CD4-positive, alpha-beta T cell treated with Interleukin-15 for 4 hours (primary cell): ENCODE measurements around the gene PRR35.

Experiments used
- DNase-seq: peaks from one replicate; pipeline ENCODE4 v3.0.0-alpha.2; 2020; ENCODE audit warnings: low spot score

PRR35 gene

DNA sequence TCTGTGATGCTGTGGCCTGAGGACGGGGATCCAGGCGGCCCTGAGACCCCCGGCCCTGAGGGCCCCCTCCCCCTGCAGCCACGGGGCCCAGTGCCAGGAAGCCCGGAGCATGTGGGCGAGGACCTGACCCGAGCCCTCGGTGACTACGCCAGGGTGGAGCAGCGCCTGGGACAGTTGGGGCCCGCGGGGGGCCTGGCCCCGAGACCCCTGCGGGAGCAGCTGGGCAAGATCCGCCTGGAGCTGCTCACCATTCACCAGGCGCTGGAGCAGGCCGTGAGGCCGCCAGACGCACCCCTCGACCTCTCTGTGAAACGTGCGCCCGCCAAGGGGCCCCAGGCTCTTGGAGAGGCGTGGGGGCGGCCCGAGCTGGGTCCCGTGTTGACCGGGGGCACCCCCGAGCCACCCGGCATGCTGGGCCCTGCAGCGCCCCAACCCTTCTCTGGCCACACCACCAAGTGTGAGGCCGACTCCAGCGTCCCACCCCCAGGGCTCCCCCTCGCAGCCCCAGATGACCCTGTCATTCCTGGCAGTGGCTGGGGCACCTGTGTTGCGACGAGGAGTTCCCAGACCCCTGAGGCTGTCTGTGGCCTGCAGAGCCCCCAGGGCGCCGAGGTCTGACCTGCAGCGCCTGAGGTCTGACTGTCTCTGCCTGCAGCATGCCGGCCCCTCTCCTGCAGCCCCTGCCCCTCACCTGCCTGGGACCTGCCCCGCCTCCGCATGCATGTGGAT is 4.7 kb downstream of the PRR35 start:
- DNase-seq: no peak

DNA sequence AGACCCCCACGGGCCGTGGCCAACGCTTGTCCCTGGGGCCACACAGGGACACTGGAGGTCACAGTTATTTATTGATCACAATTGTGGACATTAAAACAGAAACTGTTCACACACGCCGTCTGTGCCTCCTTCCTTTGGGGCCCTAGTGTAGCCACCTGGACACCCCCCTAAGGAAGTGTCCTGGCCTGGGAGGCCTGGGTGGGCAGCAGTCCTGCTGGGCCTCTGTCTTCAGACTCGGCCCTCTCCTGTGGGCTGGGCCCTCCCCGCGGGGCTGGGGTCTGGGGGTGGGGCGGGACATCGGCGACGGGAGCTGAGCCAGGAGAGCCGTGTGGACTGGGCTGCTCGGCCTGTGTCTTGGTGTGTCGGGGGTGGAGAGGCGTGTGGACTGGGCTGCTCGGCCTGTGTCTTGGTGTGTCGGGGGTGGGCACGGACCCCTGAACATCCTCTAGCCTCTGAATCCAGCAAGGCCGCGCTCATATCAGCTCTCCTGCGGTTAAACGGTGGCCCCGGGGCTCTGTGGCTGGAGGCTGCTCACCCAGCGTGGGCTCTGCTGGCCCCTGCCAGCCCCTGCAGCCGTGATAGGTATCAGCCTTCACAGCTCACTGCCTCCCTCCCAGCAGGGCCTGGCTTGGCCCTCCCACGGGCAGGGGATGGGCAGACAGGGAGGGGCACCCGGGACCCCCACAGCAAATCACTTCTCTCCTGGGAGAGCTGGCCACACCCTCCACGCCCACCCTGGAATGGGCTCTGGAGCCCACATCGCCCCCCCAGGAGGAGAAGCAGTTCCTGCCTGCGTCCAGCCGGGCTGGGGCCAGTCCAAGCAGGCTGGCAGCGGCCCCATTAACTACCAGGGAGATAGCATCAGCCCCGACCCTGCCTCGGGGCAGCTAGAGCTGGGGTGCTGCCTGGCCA is 5.5 kb downstream of the PRR35 start:
- DNase-seq: no peak

DNA sequence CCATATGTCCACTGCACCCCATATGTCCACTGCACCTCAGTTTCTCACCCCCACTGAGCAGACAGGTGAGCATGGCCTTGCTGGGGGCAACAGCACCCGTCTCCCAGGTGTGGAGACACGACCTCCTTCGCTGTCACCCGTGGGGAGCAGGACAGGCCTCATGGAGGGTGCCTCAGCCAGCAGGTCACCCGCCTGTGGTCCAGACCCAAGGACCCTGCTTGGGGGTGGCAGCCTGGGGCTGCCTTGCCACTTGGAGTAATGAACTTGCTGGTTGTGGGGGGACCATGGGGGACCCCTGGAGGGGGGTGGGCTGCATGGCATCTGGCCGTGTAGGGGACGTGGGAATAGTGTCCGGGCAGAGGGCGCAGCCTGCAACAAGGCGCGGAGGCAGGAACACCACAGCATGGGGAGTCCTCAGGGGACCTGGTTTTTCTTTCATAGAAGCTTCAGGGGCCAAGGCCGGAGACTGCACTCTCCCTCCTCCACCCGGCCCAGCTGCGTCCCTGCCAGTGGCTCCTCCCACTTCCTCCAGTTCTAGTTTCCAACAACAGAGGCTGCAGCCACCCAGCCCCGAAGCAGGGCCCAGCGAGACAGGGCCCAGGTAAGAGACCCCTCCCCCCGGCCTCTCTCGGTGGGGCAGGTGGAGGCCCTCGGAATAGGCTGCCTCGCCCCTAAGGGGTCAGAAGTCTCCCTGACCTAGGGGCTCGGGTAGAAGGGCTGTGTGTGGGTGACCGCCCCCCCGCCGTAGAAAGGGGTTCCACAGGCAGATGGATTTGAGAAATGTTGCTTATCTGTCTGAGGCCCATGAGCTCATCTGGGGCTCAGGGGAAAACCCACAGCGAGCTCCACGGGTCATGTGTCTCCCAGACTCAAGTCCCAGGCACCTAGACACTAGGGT is 6.5 kb downstream of the PRR35 start, which contains the start of gene NHLRC4:
NHLRC4 (plus strand) TSS at position 531 of the 898 bp plus-strand sequence. CDS start 1,043 bp downstream, outside the sequence.
- DNase-seq: peak; percentile 51

DNA sequence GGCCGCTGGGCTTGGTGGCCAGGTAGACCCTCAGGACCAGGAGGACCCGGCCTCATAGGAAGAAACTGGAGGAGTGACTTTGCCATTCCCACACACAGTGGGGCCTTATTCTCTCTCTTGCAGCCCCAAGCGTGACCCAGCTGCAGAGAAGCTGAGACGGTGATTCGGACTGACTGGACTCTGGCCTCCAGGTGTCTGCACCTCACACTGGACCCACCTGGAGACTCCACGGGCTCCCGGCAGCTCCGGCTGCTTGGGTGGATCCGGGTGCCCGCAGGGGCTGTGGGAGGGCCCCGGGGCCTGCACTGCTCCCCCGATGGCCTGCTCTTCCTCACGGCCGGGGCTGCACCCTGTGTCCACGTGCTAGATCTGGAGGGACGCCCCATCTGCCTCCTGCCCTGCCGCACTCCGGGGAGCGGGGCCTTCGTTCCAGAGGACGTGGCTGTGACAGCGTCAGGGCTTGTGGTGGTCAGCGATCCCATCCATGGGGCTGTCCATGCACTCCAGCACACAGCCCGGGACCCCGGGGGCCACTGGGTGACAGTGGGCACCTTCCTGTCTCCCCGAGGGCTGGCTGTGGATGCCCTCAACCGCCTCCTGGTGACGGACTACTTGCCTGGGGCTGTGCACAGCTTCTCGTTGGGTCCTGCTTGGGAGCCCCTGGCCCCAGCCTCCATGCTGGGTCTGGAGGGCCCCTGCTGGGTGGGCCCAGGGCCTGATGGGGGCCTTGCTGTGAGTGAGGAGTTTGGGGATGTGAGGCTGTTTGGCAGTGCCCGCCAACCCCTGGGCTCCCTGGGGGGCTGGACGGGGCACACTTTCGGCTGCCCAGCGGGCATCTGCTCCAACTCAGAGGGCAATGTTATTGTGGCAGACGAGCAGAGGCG is 7.4 kb downstream of the PRR35 start:
- no peak for DNase-seq

DNA sequence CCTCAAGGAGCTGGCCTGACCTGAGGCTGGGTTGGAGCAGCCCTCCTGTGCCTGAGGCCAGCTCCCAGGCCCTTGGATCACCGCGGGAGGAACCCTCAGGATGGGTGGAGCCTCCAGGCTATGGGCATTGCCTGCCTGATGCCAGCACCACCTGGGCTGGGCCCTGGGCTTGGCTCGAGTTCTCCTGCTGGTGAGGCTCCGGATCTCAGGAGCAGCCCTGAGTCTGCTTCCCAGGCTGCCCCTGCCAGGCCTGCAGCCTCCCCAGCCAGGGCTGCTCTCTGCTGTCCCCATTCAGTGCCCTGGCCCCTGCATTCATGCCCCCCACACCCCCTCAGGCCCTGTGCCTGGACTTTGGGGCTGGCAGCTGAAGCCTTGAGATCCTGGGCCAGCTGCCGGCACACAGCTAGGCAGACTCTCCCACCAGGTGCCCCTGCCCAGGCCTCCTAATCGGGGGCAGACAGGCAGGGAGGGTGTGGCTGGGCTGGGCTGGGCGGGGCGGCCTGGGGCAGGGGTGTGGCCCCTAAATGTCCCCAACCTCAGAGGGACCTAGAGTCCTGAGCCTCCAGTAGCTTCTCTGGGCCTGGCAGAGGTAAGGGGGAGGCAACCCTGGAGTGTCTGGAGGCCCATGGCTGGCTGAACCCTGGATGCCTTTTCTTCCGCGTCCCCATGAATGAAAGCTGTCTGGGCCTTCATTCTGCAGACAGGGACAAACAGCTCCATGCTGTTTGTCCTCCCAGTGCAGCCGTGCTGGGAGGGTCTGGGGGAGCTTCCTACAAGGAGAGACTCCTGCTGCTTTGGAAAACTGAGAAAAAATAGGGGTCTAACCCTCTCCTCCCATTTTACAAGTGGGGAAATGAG is 8.4 kb downstream of the PRR35 start:
- DNase-seq: no peak

DNA sequence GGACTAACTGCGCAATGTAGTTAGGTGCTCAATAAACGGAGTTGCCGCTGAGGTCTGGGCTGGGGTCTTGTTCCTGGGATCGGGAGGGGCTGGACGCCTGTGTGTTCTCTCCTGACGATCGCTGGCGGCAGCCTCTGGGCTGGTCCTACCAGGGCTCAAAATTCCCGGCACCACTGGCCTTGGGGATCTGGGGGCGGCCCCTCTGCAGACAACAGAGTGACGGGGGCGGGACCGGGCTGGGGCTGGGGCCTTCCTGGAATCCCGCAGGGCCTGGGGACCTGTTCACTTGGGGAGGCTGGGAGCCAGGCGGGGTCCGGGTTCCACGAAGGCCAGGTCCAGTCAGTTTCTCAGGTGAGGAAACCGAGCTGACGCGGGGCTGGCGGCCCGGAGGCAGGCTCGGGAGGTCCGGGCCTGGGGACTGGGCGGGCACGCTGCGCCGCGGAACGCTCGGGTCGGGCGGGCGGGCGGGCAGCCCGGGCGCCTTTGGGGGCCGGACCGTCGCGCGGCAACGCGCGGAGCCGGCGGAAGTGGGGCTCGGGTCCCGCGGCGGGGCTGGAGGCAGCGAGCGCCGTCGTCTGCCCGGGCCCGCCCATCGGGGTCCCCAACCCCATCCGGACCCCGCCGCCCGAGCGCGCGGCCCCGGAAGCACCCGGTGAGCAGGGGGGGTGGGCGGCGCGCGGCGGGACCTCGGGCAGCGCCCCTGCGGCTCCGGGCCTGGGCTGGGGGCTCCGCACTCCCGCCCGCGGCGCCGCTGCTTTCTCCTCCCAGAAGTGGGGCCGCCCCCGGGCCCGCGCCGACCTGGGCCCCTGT is 9.5 kb downstream of the PRR35 start, which contains the start of gene PIGQ:
PIGQ (plus strand) TSS at position 524 of the 810 bp plus-strand sequence. CDS start 4,107 bp downstream, outside the sequence.
- DNase-seq: peak; percentile 60

DNA sequence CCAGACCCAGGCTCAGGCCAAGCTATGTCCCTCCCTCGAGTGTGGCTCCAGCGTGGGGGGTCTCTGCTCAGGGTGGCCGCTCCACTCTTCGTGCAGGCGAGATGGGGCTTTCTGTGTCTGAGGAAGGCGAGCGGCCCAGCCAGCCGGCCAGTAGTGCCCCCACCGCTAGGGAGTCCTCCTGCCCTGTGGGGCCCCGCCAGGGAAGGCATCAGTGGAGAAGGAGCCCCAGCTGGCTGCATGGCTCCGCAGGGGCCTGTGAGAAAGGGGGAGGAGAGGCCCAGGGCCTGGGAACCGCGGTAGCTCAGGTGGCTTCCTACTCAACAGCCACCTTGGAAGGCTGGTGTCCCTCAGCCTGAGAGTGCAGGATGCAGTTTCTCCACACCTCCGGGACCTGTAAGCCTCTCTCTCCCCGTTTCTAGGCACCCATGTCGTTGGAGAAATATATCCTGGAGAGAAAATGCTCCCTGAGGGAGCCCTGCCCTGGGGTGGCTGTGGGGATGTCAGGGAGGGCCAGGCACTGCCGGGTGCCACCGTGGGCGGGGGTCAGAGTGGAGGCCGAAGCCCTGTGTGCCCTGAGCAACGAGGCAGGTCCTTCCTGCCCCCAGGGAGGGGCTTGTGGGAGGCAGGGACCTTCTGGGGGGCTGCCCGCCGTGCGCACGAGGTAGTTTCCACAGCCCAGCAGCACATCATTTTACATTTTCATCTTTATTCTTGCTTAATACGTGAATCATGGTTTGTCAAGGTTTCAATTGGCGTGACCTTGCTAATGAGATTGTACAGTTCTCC is 12.9 kb downstream of the PRR35 start:
- DNase-seq: no peak

DNA sequence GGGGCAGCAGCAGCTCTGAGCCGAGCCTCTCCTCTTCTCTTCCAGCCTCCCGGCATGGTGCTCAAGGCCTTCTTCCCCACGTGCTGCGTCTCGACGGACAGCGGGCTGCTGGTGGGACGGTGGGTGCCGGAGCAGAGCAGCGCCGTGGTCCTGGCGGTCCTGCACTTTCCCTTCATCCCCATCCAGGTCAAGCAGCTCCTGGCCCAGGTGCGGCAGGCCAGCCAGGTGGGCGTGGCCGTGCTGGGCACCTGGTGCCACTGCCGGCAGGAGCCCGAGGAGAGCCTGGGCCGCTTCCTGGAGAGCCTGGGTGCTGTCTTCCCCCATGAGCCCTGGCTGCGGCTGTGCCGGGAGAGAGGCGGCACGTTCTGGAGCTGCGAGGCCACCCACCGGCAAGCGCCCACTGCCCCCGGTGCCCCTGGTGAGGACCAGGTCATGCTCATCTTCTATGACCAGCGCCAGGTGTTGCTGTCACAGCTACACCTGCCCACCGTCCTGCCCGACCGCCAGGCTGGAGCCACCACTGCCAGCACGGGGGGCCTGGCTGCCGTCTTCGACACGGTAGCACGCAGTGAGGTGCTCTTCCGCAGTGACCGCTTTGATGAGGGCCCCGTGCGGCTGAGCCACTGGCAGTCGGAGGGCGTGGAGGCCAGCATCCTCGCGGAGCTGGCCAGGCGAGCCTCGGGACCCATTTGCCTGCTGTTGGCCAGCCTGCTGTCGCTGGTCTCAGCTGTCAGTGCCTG is 14.0 kb downstream of the PRR35 start:
- DNase-seq: no peak

DNA sequence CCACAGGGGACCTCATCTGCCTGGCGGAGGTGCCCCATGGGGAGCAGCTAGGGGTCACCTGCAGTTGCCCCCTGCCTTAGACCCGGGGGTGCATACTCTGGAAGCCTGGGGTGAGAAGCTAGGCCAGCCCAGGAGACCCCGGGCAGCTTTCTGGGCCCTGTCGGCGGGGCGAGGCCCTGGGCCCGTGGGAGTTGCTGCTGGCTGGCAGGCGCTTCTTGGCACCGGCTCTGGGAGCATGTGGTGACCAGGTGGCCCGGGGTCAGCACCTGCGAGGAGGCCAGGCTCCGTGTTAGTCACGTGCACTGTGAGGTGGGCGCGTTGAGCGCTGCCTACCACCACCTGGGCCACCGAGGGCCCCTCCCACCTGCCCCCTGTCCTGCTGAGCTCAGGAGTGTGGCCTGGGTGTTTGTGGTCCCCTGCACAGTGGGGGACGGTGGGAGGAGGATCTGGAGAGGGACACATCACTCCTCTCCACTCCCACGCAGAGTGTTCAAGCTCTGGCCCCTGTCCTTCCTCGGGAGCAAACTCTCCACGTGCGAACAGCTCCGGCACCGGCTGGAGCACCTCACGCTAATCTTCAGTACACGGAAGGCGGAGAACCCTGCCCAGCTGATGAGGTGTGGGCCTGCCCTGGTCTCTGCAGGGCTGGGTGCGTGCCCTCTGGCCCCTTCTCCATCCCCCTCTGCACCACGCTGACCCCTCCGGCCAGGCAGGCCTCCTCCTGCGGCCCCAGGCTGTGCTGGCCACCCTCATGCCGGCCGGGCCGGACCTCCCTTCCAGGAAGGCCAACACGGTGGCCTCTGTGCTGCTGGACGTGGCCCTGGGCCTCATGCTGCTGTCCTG is 15.4 kb downstream of the PRR35 start:
- no peak for DNase-seq

DNA sequence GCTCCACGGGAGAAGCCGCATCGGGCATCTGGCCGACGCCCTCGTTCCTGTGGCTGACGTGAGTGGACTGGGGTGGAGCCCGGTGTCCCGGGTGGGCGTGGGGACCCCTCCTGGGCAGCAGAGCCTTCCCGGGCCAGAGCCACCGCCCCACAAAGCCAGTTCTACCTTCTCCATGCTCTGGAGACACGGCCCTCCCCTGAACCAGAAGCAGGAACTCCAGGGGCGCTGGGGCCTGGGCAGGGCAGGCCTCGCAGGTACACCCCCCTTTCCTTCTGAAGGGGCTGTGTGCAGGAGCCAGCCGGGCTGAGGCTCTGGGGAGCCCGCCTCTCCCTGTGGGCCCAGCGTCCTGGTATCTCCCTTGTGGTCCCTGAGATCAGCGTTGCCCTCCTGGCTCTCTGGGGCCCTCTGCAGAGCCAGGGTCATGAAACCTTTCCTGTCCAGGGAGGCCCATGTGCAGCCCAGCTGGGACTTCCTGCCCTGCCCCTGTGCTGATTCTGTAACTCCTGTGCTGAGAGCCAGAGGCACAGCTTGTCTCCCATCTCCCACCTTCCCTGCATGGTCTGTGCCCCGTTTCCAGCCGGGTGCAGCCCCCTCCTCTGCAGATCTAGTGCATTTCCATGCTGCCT is 16.1 kb downstream of the PRR35 start:
- DNase-seq: no peak

DNA sequence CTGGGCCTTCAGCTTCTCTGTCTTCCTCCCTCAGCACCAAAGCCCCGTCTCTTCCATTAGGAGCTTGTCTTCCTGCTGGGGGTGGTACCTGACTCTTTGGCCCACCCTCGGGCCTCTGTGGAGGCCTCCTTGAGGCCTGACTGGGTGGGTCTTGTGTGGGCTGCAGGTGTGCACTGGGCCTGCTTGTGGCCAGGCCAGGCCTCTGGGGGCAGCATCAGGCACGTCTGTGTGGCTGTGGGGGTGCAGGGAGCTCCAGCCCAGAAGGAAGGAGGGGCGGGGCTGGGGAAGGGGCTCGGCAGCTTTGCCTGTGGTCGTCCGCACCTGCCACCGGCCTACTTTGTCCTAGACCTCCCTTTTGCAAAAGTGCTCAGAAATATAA is 16.6 kb downstream of the PRR35 start:
- DNase-seq: no peak

DNA sequence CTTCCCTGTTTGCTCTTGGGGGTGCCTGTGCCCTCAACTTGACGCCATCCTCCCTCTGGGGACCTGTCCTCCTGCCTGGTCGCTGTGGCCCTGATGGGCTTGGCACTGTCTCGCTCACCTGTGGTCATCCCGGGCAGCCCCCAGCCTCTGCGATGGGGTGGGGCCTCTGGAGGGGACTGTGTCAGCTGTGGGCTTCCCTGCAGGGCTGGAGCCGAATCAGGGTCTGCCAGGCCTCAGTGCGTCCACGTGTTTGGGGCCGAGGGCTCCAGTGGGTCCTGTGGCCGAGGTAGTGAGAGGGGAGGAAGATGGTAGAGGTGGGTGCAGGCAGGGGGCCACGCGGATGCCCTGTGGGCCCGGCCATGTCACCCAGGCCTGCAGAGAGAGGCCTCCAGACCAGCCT is 17.6 kb downstream of the PRR35 start:
- no peak for DNase-seq

DNA sequence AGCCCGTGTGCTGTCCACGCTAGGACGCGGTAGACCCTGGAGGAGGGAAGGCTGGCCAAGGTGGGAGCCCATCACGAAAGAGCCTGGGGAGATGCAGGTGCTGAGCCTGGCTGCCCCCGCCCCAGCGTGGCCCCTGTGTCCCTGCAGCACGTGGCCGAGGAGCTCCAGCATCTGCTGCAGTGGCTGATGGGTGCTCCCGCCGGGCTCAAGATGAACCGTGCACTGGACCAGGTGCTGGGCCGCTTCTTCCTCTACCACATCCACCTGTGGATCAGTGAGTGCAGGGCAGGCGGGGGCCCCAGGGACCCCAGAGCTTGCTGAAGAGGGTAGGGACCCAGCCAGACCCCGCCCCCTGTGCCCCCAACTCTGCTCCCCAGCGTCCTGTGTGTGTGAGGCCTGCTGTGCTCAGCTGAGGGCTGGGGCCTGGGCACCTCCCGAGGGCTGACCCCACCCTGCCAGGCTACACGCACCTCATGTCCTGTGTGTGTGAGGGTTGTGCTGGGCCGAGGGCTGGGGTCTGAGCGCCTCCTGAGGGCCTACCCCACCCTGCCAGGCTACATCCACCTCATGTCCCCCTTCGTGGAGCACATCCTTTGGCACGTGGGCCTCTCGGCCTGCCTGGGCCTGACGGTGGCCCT is 18.2 kb downstream of the PRR35 start:
- DNase-seq: no peak

DNA sequence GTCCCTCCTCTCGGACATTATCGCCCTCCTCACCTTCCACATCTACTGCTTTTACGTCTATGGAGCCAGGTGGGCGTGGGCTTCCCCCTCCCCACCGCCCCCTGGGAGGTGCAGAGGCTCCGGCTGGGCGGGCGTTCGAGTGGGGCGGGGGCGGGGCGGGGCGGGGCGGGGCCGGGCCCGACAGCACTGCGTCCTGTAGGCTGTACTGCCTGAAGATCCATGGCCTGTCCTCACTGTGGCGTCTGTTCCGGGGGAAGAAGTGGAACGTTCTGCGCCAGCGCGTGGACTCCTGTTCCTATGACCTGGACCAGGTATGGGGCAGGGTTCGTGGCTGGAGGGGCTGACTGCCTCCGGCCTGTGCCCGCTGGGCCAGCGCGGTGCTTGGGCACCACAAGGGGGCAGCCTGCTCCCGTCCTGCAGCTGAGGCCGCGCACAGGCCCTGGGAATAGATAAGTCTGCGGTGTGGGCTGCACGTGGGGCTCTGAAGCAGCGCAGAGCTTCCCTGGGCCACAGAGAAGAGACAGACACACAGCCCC is 18.7 kb downstream of the PRR35 start:
- DNase-seq: peak; percentile 60

DNA sequence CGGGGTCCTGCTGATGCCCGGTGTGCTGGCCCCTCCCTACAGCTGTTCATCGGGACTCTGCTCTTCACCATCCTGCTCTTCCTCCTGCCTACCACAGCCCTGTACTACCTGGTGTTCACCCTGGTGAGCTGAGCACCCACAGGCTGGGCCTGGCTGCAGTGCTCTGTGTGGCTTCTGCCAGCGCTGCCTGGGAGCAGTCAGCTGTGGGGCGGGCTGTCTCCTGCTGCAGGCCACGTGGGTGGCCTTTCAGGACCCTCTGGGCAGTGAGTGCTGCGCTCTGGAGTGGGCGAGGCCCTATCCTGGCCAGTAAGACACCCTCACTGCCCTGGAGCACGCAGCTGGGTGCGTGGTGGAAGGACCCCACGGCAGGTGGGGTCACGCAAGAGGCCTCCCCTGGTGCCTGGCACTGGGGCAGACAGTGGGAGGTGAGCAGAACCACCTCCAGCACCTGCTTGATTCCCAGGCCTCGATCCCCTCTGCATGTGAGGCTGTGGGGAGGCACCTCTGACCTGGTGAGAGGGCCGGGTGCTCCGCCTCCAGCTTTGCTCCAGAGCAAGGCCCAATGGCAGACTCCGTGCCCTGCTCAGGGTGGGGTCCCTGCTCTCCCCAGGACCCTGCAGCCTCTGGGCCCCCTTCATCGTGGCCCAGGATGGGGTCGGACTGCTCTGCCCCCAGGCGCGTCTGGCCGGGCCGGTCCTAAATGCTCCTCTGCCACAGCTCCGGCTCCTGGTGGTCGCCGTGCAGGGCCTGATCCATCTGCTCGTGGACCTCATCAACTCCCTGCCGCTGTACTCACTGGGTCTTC is 20.1 kb downstream of the PRR35 start:
- no peak for DNase-seq
